C4-2B (cell line): ENCODE results near the gene LRFN5.

Experiments used
- H3K27ac ChIP-seq: fragments of 450-650 bp; 2 replicates; pipeline ENCODE4 v1.5.1; 2017
- CTCF ChIP-seq: fragments of 450-650 bp; conservative IDR thresholded peaks from 2 replicates; pipeline ENCODE4 v1.5.1; 2017; ENCODE audit warnings: mild to moderate bottlenecking
- ZFX ChIP-seq: fragments of 450-650 bp; IDR thresholded peaks from 2 replicates; pipeline ENCODE4 v1.6.1; 2017

LRFN5 gene

GRCh38 chr14:41758011-41758665 is 151.5 kb downstream of the LRFN5 start:
- H3K27ac ChIP-seq = no peak overlapping the region
- no peak for TF ChIP-seq CTCF
- TF ChIP-seq ZFX = no peak

- H3K27ac ChIP-seq = no peak overlapping the region
- TF ChIP-seq ZFX (no peak), CTCF (no peak)
Measured at GRCh38 chr14:41761204-41761603, 154.5 kb downstream of the LRFN5 start.

GRCh38 chr14:41766772-41767171 is 160.1 kb downstream of the LRFN5 start:
- no peak overlapping the region for H3K27ac ChIP-seq
- TF ChIP-seq ZFX (no peak), CTCF (no peak)

- H3K27ac ChIP-seq = no peak overlapping the region
- no peak for TF ChIP-seq ZFX
- TF ChIP-seq CTCF = no peak
Measured at GRCh38 chr14:41773536-41774279, 167.0 kb downstream of the LRFN5 start.

- TF ChIP-seq CTCF = no peak
- TF ChIP-seq ZFX = no peak
- H3K27ac ChIP-seq = no peak overlapping the region
Measured at GRCh38 chr14:41782511-41782910, 175.8 kb downstream of the LRFN5 start.

GRCh38 chr14:41783403-41783802 is 176.7 kb downstream of the LRFN5 start:
- TF ChIP-seq ZFX = no peak
- no peak for TF ChIP-seq CTCF
- no peak overlapping the region for H3K27ac ChIP-seq

- no peak for TF ChIP-seq ZFX
- TF ChIP-seq CTCF = peak; percentile 33
- H3K27ac ChIP-seq = no peak overlapping the region
Measured at GRCh38 chr14:41785696-41786095, 179.0 kb downstream of the LRFN5 start.
